Vagina (tissue), 2 donors: ENCODE measurements around the gene PALM. TPM values are rescaled to one million over a fixed set of nuclear protein-coding genes. Genes with fewer than 3 reads are reported as not detected.

ENCODE experiments used
- DNase-seq, 2 donors: peaks; one replicate each; pipeline ENCODE4 v3.0.0-alpha.2; 2017; ENCODE audit errors: extremely low spot score in 2 of 2
- H3K27ac ChIP-seq: fragments of 200-600 bp; sonication (generic); one replicate; pipeline ENCODE4 v1.5.1; 2019
- H3K27me3 ChIP-seq: fragments of 200-600 bp; sonication (generic); one replicate; pipeline ENCODE4 v1.5.1; 2019
- H3K36me3 ChIP-seq, 2 donors: fragments of 200-600 bp; sonication (generic); one replicate each; pipeline ENCODE4 v1.5.1; 2017 to 2019
- H3K4me1 ChIP-seq: fragments of 200-600 bp; sonication (generic); one replicate; pipeline ENCODE4 v1.5.1; 2019
- H3K4me3 ChIP-seq, 2 donors: fragments of 200-600 bp; sonication (generic); 1 replicate in 1 of 2; 2 replicates in 1 of 2; pipeline ENCODE4 v1.5.1; 2016 to 2019
- H3K9me3 ChIP-seq: fragments of 200-600 bp; sonication (generic); one replicate; pipeline ENCODE4 v1.5.1; 2019
- POLR2A ChIP-seq, 2 donors: fragments of 450-650 bp; IDR thresholded peaks; one replicate each; pipeline ENCODE4 v1.6.1; 2017; ENCODE audit warnings: antibody characterized with exemption in 2 of 2, mild to moderate bottlenecking in 2 of 2, moderate library complexity in 2 of 2
- POLR2AphosphoS5 ChIP-seq, 2 donors: sonication (generic); formaldehyde crosslinking; IDR thresholded peaks; one replicate each; pipeline ENCODE4 v1.9.0; 2017; ENCODE audit warnings: antibody characterized with exemption in 2 of 2, mild to moderate bottlenecking in 2 of 2, low read depth in 1 of 2; ENCODE audit not compliant: insufficient read depth in 1 of 2
- intact Hi-C: fragments of 100-400 bp; cut with DNase I; formaldehyde crosslinking; loops from one replicate; pipeline ENCODE4 v1.15.1; 2023
- total RNA-seq: library from RNA; depleted of rRNA; stranded (reverse); fragments of >200 nt; gene quantifications from one replicate; pipeline ENCODE4 v1.2.3, GENCODE V29; 2016
- TF ChIP-seq, protein P1 (sequence below), 3 experiments: fragments of 450-650 bp in 2 of 3; fragments of 200-600 bp in 1 of 3; sonication (generic) in 1 of 3; IDR thresholded peaks; one replicate each; pipeline ENCODE4 v1.5.1; 2017 to 2019; ENCODE audit warnings: antibody characterized with exemption in 3 of 3, mild to moderate bottlenecking in 2 of 3, moderate library complexity in 2 of 3

PALM gene, protein sequence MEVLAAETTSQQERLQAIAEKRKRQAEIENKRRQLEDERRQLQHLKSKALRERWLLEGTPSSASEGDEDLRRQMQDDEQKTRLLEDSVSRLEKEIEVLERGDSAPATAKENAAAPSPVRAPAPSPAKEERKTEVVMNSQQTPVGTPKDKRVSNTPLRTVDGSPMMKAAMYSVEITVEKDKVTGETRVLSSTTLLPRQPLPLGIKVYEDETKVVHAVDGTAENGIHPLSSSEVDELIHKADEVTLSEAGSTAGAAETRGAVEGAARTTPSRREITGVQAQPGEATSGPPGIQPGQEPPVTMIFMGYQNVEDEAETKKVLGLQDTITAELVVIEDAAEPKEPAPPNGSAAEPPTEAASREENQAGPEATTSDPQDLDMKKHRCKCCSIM
- 40.0 TPM for total RNA-seq

DNA sequence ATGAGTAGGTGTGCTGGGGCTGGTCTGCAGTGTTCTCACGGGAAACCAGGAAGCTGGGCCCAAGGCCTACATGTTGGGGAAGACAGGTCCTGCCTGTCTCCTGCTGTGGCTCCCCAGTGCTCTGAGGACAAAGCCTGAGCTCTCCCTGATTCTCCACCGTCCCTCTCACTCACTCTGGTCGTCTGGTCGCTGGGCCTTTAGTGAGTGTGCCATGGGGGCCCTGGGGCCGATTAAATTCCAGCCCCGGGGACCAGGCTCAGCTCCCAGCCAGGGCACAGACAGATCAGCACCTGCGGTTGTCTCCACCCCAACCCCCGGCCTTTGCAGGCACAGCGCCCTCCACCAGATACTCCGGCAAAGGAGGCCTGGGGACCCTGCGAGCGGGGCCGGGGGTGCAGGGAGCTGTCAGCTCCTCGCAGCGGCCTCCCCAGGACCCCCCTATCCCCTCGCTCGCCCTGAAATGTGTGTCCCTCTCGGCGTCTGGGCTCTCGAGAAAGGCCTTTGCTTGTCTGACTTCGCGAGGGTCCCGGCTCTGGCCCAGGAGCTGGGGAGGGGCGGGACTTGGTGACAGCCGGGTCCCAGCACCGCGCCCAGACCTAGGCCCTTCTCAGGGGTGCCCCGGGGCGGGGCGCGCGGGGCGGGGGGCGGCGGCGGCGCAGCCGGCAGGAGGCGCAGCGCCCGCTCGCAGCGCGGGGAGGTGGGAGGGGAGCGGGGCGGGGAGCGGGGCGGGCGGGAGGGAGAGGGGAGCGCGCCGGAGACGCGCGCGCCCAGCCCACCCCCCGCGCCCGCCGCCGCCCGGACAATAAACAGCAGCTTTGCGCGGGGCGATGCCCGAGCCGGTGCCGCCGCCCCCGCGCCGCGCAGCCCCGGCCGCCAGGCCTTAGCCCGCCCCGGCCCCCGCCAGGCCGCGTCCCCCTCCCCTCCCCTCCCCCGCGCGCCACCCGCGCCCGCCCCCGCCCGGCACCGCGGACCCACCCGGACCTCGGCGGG is at the start of gene PALM:
TSS of gene PALM (plus strand) at position 782 of the 990 bp plus-strand sequence. CDS start 212 bp downstream, outside the sequence.
- TF ChIP-seq POLR2AphosphoS5 (IDR thresholded peaks at IDR 0.05; ENCODE audit: insufficient read depth in 1 of 2, low read depth in 1 of 2) (no peak), POLR2A (IDR thresholded peaks at IDR 0.05) (no peak)
- TF ChIP-seq, protein P1, sequence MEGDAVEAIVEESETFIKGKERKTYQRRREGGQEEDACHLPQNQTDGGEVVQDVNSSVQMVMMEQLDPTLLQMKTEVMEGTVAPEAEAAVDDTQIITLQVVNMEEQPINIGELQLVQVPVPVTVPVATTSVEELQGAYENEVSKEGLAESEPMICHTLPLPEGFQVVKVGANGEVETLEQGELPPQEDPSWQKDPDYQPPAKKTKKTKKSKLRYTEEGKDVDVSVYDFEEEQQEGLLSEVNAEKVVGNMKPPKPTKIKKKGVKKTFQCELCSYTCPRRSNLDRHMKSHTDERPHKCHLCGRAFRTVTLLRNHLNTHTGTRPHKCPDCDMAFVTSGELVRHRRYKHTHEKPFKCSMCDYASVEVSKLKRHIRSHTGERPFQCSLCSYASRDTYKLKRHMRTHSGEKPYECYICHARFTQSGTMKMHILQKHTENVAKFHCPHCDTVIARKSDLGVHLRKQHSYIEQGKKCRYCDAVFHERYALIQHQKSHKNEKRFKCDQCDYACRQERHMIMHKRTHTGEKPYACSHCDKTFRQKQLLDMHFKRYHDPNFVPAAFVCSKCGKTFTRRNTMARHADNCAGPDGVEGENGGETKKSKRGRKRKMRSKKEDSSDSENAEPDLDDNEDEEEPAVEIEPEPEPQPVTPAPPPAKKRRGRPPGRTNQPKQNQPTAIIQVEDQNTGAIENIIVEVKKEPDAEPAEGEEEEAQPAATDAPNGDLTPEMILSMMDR (IDR thresholded peaks at IDR 0.05): no peak
- intact Hi-C loops: no loop called here
- no peaks in the 10 kb centered on the region for H3K36me3 ChIP-seq
- H3K4me3 ChIP-seq: peak within 1 kb of the TSS; percentile 59 to 73
- no peaks in the 10 kb centered on the region for H3K27me3 ChIP-seq
- H3K9me3 ChIP-seq: no peaks in the 10 kb centered on the region
- H3K27ac ChIP-seq: peak within 1 kb of the TSS; percentile 88
- DNase-seq: no peak
- peaks cover 41% of the 10 kb centered on the region for H3K4me1 ChIP-seq

DNA sequence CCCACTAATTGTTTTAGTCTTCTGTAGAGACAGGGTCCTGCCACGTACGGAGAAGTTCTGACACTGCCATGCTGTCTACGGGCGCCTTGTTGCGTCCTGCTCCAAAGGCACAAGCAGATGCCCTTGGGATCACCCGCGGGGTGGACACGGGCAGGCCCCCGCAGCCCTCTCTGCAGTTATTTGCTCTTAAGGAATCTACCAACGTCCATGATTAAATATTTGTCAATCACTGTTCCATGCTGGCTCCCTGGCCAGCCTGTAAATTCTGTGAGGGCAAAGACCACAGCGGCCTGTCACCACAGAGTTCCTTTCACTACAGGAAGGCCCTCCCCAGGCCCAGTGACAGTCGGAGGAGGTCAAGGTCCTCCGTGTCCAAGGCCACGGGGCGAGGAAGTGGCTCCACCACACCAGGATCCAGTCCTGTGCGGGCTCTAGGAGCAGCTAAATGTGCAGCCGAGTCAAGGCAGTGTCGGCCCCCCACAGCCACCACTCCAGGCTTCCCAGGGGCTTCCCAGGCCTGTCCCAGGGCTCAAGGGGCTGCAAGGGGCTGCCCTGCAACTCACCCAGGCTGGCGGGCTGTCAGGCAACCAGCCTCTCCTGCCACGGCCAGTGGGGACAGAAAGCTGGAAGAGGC is 47.8 kb upstream of the PALM start:
- Histone ChIP-seq H3K4me3 (peak overlapping the region; percentile 66 to 74), H3K27me3 (no peaks in the 10 kb centered on the region), H3K36me3 (no peaks in the 10 kb centered on the region), H3K4me1 (peaks cover 72% of the 10 kb centered on the region), H3K9me3 (no peaks in the 10 kb centered on the region), H3K27ac (peak overlapping the region; percentile 93)
- intact Hi-C loops: loop anchor here (1.0 kb wide), 1 partner anchor 22 kb away; the partner anchor contains the start of gene FGF22
- TF ChIP-seq POLR2A (IDR thresholded peaks at IDR 0.05) (no peak), POLR2AphosphoS5 (IDR thresholded peaks at IDR 0.05; ENCODE audit: insufficient read depth in 1 of 2, low read depth in 1 of 2) (no peak)
- TF ChIP-seq, protein P1 (IDR thresholded peaks at IDR 0.05): no peak
- no peak for DNase-seq

DNA sequence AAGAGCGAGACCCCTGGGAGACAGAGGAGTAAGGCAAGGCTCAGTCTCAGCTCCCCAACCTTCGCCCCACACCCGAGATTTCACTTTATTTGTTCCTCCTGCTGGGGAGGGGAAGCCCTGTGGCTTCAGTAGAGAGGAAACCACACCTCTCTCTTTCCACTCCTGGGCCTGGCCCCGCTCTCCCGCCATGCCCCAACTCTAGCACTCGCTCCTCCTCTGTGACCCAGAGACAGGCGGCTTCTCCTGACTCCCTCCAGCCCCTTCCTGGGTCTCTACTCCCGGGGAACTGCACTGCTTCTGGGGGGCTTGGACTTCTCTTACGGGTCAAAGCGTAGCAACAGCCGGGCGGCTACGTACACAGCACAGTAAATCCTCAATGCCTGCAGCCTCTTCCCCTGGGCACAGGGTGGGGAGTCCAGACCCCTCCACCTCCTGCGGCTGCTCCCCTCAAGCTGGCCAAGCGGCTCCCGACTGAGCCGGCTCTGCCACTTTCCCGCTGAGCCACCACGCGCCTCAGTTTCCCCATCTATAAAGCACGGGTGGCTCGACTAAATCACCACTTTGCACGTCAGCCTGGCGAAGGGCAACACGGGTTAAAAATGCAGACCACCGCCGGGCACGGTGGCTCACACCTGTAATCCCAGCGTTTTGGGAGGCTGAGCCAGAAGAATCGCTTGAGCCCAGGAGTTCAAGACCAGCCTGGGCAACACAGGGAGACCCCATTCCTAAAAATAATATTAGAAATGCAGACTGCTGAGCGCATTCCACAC is 47.1 kb upstream of the PALM start:
- H3K27ac ChIP-seq: peak overlapping the region; percentile 93
- no peaks in the 10 kb centered on the region for H3K27me3 ChIP-seq
- intact Hi-C loops: loop anchor here (1.0 kb wide), 1 partner anchor 22 kb away; the partner anchor contains the start of gene FGF22
- H3K4me1 ChIP-seq: peaks cover 72% of the 10 kb centered on the region
- H3K9me3 ChIP-seq: no peaks in the 10 kb centered on the region
- DNase-seq: no peak
- H3K36me3 ChIP-seq: no peaks in the 10 kb centered on the region
- TF ChIP-seq, protein P1 (IDR thresholded peaks at IDR 0.05): no peak
- peak overlapping the region; percentile 66 to 74 for H3K4me3 ChIP-seq

DNA sequence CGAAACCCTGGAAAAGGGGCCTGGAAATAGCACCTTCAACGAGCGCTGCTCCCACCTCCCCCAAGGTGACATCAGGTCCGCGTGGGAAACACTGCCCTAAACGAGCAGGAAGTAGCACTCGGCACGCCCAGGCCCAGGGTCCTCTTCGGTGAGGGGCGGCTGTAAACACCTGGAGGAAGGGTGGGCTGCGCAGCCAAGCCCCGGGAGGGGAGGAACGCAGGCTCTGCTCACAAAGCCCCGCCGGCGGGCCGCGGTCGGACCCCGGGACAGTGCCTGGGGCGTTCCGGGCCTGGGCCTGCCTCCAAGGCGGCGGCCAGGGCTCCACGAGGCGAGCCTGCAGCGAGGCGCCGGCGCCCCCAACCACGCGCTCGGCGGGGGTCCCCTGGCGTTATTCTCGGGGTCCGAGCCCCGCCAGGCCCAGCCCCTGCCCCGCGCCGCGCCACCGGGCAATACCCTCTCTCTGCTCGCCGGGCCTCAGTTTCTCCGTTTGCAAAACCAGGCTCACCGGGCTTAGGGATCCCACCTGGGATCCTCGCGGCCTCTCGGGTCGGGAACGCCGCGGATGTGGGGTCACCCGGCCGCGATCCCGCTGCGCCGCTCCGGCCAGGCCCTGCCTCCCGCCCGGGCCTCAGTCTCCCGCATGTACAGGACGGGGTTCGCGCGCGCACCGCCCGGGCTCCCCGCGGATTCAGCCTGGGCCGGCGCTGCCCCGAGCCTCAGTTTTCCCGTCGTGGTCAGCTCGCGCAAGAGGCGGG is 46.4 kb upstream of the PALM start:
- Histone ChIP-seq H3K4me3 (peak overlapping the region; percentile 66 to 74), H3K27me3 (no peaks in the 10 kb centered on the region), H3K4me1 (peaks cover 68% of the 10 kb centered on the region), H3K36me3 (no peaks in the 10 kb centered on the region), H3K9me3 (no peaks in the 10 kb centered on the region), H3K27ac (peak overlapping the region; percentile 93)
- DNase-seq: no peak
- TF ChIP-seq, protein P1 (IDR thresholded peaks at IDR 0.05): no peak
- no peak for TF ChIP-seq POLR2A (IDR thresholded peaks at IDR 0.05)
- TF ChIP-seq POLR2AphosphoS5 (IDR thresholded peaks at IDR 0.05; ENCODE audit: insufficient read depth in 1 of 2, low read depth in 1 of 2): no peak
- intact Hi-C loops: no loop called here
